DOHH2 (cell line): Measurements from ENCODE around the gene ADPRS.

ENCODE experiments used
- CTCF ChIP-seq: fragments of 200-600 bp; sonication (generic); IDR thresholded peaks from one replicate; pipeline ENCODE4 v1.5.1; 2014; ENCODE audit warnings: antibody characterized with exemption, mild to moderate bottlenecking, low read depth, low read length; ENCODE audit not compliant: poor library complexity, severe bottlenecking
- EZH2phosphoT487 ChIP-seq: fragments of 200-600 bp; sonication (generic); IDR thresholded peaks from 2 replicates; pipeline ENCODE4 v1.6.1; 2017; ENCODE audit warnings: borderline replicate concordance, mild to moderate bottlenecking, antibody characterized with exemption, low read length, moderate library complexity, mixed read lengths

DNA sequence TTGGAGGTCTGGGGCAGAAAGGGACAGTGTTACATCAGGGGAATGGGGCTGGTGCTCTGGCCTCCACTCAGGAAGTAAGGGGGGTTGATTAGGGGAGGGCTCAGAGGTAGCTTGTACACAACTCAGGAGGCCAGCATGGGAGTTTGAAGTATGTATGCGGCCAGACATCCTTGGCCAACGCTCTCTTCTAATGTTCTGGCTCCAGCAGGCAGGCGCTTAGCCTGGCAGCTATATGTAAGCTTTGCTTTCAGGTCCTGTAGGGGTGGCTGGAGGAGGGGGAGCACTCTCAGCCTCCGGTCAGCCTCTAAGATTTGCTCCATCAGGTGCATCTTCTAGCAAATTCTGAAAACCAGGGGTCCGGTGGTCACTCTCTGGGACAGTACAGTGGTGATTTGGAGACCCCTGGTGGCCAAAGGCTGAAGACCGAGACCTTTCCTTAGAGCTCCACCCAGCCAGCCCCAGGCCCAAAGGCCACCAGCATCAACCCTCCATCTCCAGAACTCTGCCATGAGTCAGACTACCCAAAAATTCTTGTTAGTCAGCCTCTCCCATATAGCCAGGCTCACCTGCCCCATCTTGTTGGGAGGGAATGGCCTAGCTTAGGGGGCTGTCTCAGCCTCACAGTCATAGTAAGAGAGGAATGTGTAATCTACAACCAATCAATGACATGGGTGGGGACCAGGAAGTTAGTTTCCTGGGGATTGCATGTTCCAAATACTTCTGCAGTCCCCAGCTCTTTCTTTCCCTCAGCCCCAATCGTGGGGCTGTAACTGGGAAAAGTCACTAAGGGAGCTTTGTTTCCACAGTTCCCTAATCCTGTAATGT lies 46.0 kb downstream of the ADPRS start:
- TF ChIP-seq CTCF (peak; percentile 75), EZH2phosphoT487 (no peak)
